UCSD-AML1 (cell line): ENCODE results near the gene IFITM1.
"Not testable (repeated sequence)": the region's sequence is repeated elsewhere in the genome, so short reads cannot be mapped to it uniquely, and the experiment has no call there.

ENCODE experiments used
- DNase-seq: peaks from one replicate; lab custom pipeline; 2025; ENCODE audit not compliant: unreplicated experiment; lab: John Stamatoyannopoulos, UW

The IFITM1 gene

DNA sequence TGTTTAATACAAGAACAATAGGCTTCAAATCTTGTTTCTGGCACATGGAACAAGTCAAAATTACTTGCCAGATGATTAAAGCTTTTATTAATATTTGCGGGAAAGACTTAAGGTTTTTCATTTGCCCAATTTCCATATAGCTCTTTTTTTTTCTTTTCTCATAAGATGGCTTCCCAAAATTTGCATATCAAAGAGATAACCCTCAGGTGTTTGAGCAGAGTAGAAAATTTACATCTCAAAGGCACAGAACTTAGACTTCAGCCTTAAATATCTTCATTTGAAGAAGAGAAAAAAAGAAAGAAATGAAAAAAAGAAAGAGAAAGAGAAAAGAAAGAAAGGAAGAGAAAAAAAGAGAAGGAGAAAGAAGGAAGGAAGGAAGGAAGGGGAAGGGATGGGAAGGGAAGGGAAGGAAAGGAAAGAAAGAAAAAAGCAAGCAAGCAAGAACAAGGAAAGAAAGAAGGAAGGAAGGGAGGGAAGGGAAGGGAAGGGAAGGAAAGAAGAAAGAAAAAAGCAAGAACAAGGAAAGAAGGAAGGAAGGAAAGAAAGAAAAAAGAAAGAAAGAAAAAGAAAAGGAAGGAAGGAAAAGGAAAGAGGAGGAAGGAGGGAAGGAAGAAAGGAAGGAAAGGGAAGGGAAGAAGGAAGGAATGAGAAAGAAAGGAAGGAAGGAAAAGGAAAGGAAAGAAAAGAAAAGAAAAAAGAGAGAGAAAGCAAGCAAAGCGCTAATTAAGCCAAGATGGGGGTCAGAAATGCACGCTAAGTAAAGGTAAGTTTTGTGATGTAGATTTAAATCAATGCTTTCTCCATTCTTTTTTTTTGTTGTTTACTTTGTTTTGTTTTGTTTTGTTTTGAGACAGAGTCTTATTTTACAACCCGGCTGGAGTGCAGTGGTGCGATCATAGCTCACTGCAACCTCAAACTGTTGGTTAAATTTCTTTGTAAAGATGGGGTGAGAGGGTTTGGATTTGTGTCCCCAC lies 27.0 kb downstream of the IFITM1 start:
- no peak for DNase-seq

DNA sequence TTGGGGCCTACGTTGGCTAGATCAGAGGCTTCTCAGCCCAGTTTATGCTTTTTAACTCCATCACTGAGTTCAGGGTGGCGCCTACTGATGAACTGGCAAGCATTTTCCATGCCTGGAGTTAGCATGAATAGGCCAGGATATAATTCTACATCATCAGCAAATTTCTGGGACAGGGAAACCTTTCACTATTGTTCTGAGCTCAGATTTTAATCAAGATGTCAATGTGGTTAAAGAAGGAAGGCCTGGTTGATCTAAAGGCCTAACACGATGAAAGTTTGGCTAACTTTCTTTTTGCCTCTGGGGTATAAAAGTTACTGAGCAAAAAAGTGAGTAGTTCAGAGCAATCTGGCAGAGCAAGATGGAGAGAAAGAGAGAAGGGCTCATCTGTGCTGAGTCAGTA lies 28.5 kb downstream of the IFITM1 start:
- no peak for DNase-seq

DNA sequence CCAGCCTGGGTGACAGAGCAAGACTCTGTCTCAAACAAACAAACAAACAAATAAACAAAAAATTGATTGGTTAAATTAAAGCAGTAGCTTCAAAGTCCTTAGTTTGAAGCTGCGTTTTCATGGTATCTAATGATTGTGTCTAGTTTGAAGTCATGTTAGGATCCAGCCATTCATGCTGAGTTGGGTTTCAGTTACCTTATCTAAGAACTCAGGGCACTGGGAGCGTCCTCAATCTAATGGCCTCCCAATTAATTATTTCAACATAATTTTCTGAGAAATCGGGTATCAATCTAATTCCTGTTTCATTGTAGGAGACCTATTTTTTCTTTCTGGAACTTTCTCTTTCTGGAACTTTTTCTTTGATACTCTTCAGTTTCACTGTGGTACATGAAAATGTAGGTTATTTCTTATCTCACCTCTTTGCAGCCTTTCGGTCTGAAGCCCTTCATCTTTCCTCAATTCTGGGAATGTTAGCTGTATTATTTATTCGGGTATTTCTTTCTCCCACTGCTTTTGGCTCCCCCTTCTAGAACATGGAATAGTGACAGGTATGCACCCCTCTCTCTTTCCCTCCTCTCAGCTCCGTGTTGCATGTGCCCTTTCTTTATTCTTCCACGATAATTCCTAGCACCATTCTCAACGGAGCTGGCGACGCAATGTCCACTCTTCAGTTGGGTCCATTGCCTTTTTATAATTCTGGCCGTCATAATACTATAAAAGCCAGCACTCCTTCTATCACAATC lies 31.2 kb downstream of the IFITM1 start:
- no peak for DNase-seq

DNA sequence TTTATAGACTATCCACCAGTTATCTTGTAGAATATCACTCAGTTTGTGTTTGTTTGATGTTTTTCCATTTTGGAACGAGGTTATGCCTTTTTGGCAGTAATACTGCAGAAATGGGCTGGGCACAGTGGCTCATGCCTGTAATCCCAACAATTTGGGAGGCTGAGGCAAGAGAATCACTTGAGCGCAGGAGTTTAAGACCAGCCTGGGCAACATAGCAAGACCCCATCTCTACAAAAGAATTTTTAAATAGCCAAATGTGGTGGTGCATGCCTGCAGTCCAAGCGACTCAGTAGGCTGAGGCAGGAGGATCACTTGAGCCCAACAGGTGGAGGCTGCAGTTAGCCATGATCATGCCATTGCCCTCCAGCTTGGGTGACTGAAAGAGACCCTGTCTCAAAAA lies 32.7 kb downstream of the IFITM1 start:
- DNase-seq = no peak

DNA sequence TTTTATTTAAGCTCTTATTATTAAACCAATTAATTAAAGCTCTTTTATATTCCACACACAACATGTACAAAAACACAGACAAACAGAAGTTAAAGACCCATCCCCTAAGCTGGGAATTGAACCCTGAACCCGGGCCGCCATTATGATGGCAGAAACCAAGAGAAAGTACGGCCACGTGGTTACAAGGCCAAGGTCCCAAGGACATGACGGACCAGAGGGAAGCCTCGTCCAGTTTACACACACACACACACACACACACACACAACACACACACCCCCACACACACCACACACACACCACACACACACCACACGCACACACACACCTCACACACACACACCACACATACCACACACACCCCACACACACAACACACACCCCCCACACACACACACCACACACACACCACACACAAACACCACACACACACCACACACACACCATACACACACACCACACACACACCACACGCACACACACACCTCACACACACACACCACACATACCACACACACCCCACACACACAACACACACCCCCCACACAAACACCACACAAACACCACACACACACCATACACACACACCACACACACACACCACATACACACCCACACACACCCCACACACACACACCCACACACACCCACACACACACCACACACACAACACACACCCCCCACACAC lies 35.6 kb downstream of the IFITM1 start:
- DNase-seq = not testable (repeated sequence)

DNA sequence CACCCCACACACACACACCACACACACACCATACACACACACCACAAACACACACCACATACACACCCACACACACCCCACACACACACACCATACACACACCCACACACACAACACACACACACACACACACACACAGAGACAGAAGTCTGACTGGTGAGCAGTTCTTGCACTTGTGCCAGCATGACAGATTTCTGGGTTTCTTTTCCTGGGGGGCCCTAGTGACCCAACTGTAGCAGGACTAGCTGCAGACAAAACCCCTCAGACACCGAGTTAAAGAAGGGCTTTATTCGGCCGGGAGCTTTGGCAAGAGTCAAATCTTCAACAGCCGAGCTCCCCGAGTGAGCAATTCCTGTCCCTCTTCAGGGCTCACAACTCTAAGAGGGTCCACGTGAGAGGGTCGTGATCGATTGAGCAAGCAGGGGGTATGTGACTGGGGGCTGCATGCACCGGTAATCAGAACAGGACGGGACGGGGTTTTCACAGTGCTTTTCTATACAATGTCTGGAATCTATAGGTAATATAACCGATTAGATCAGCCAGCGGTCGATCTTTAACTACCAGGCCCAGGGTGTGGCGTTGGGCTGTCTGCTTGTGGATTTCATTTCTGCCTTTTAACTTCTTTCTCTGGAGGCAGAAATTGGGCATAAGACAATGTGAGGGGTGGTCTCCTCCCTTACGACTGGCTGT lies 36.3 kb downstream of the IFITM1 start:
- DNase-seq = not testable (repeated sequence)

DNA sequence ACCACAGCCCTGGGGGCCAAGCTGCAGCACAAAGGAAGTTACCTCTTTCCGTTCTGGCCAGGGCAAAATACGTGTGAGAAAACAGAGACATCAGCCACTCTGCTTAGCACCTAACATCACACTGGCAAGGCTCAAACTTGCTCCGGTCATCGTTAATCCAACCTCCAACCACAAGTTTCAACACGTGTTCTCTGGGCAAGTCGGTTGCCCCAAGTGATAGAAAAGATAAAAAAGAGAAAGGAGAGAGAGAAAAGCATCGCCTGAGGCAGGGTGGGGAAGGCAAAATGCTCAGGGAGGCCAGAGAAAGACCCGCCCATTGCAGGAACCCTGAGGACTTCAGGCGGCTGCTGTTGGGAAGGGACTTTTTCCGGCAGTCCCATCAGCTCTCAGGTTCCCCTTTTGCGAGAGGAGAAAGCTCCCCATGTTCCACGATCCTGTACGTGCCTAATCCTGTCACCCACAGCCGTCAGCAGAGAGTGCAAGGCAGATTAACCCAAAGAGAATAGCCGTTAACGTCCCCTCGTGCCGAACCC lies 36.9 kb downstream of the IFITM1 start:
- peak; percentile 40 for DNase-seq

DNA sequence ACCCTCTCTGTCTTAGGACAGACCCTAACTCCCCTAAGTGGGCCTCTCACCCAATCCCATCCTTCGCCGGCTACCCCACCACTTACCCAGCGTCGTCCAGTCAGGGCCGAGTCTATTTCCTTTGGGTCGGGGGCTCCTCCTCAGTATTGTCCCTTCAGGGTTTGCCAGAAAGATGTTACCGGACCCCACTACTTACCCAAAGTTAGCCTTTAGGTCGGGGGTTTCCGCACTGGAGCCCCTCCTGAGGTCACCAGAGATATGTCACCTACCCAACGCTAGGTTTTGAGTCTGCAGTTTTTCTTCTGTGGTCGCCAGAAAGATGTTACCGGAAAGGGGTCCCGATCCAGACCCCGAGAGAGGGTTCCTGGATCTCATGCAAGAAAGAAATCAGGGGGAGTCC lies 37.6 kb downstream of the IFITM1 start:
- DNase-seq = no peak

DNA sequence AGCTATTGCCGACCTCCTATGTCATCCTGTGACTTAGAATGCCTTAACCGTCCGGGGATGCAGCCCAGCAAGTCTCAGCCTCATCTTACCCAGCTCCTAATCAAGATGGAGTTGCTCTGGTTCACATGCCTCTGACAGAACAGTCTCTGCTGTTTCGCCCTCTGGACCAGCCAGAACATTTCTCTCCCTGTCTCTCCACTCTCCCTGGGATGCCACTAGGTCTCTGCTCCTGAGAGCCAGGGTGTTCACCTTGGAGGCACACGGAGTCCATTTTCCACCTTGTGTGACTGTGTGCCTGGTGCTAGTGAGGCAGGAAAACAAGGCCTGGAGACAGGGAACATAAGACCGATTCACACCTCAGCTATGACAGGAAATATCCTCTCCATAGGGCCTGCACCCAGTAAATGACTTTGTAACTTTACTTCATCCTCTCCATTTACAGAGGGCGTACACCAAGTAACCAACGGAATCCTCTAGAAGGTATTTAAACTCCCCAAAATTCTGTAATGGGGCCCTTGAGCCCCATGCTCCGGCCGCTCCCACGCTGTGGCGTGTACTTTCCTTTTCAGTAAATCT lies 38.7 kb downstream of the IFITM1 start:
- DNase-seq = no peak

DNA sequence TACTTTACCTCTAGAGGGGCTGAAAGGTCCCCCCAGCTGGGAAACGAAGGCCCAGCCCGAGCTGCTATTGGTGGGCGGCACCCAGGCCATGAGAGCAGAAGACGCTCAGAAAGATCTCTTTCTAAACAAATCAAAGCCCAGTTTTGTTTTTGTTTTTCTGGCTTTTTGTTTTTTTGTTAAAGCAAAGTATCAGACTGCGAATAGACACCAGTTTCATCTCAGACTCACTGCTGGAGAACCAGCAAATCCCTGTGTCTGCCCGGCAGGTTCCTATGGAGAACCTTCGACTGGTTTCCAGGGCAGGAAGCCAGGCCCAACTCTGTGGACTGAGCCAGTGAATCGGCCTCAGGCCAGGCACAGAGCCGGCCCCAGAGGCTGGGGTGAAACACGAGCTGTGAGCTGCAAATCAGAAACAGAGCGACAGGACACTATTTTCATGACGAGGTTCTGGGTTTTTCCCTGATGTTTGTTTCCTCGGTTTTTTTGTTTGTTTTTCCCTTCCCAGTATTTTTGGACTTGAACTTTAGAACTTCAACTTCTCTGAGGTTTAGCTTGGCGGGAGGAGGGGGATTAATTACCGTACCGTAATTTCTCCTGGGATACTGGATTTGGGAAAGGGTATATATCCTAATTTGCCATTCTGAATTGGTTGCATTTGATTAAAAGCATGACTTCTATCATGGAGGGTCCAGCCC lies 39.5 kb downstream of the IFITM1 start:
- no peak for DNase-seq

DNA sequence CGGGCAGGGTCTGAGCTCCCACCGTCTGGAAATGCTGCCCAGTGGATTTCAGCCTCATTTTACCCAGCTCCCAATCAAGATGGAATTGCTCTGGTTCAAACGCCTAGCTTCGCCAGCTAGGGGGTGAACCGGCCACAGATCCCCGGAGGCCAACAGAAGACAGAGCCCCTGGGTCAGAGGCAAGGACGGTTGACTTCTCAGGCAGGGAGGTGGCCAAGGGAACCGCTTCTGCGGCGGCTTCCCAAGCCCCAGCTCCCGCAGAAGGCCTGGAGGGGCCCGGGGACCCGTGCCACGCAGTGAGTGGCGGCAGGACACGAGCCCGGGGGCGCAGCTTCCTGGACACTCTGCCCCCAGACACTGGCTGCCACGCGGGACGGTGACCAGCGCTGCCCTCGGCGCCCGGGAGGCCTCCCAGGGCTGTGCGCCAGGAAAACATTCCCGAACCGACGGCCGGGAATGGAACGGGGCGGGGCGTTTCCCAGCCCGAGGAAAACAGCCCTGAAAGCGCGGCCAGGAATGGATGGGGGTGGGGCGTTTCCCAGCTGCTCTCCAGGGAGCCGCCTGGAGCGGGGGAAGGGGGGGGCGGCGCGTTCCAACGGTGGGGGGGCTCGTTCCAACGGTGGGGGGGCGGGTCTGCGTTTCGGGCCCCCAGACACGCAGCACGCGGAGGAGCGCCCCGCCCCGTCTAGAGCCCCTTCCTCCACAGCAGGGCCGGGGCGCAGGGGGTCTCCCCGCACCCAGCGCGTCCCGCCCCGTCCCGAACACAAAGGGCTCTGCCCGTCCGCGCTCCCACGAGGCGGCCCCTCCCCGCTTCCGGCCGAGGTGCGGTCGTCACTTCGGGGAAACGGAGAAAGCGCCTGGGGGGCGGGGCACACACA lies 42.0 kb downstream of the IFITM1 start:
- DNase-seq = peak; percentile 89

DNA sequence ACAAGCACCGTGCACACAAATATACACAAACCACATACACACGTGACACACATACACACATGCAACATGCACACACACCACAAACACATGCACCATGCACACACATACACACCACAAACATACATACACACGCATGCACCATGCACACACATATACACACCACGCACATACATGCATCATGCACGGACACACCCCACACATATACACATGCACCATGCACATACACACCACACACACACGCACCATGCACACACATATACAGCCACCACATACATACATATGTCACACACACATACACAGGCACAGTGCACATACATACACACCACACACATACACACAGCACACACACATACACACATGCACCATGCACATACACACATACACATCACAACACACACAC lies 42.8 kb downstream of the IFITM1 start:
- DNase-seq = no peak

DNA sequence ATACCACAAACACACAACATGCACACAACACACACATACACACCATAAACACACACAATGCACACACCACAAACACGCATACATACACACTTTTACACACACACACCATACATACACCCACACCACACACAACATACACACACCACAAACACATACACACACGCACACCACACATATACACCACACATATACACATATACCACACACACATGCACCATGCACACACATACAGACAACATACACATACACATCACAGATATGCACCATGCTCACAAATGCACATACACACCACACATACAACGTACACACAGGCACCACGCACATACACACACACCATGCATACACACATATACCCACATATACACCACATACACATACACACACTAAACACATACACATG lies 43.7 kb downstream of the IFITM1 start:
- no peak for DNase-seq

DNA sequence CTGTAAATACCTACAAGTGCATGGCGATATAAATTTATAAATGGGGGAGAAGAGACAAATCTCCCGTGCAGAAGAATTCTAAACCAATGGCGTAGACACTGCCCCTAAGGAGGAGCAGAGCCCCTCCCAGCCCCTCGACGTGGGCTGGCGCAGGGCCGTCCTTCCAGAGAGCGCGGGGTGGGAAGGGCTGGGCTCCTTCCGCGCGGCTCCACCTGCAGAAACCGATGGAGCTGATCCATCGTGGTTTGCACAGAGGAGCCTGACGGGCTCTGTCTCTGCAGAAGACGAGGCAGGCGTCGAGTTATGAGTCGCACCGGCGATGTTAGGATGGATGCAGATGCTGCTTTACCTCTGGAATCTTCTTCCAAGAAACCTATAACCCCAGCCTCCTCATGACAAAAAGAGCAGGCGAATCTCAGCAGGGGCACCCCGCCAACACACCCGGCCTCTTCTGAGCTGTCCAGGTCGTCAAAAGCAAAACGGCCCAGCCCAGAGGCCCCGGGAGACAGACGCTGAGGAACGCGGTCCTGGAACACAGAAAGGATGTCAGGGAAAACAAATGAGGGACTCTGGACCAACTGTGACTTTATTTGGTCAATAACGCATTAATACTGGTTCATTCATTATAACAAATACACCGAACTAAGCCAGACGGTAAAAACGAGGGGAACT lies 44.4 kb downstream of the IFITM1 start:
- no peak for DNase-seq

DNA sequence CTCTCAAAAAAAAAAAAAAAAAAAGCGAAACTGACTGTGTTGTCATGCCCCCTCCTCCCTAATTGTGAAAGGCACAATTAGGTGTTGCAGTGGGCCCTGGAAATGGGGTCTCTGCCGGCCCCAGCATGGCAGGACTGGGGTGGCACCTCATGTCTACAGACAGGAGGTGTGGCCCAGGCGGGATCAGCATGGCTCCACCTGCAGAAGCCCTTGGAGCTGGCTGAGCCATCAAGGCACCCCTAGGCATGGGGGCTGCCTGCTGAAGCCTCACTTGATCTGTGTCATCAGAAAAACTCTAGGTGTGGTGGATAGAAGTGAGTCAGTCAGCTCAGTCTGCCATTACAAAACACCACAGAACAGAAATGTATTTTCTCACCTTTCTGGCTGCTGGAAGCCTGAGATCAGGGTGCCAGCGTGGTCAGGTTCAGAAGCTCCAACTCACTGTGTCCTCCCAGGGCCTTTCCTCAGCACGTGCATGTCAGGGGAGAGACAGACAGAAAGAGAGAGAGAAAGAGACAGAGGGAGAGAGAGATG lies 45.4 kb downstream of the IFITM1 start:
- no peak for DNase-seq

DNA sequence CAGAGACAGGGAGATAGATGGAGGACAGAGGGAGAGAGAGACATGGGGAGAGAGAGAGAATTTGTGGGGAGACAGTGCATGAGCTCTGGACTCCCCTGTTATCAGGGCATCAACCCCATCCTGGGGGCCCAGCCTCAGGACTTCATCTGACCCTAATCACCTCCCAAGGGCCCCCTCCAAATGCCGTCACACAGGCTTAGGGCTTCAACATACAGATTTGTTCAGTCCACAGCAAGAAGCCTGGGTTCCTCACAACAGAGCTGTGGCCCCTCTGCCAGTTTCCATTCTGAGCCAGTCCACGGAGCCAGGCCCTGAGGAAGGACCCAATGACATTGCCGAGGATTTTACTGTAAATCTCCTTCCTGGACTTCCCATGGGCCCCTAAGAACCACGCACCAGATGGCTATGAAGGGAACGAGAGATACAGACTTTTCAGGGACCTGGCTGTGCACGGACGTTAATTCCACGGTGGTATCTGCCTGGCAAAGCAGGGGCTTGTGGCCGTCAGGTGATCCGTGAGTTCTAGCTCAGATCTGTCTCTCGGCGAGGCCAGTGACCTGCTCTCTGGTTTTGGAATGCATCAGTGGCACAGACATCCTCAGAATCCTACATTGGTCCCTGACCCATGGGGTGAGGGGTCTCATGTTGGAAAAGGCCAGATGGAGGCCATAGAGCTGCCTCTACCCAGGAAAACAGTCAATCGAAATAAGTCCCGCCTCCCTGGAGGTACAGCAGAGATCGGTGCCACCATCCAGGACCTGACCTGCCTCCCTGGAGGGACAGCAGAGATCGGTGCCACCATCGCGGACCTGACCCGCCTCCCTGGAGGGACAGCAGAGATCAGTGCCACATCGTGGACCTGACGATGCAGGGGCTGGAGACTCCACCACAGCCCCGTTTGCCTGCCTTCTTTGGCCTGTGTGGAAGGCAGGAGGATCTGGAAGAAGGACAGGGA lies 46.8 kb downstream of the IFITM1 start:
- DNase-seq = no peak
